HG03097 (cell line): ENCODE data around the gene SDK2.
"Not testable (repeated sequence)": the region's sequence is repeated elsewhere in the genome, so short reads cannot be mapped to it uniquely, and the experiment has no call there.

Source experiments
- ATAC-seq: cut with Tn5 transposase; IDR thresholded peaks from one replicate; pipeline ENCODE4 v1.9.1; 2021; ENCODE audit not compliant: unreplicated experiment, low FRiP score

The SDK2 gene

GRCh38 chr17:73313526-73314127, 330.6 kb downstream of the SDK2 start:
- ATAC-seq: no peak

GRCh38 chr17:73312887-73313286, 331.4 kb downstream of the SDK2 start:
- ATAC-seq: not testable (repeated sequence)

- peak; percentile 85 for ATAC-seq
Measured at GRCh38 chr17:73311781-73312641, 332.2 kb downstream of the SDK2 start, which contains the start of gene CDC42EP4. Gene CDC42EP4, minus strand, starts transcription at chr17:73312001. Its CDS starts 25,501 bp downstream, at chr17:73286500.

DNA sequence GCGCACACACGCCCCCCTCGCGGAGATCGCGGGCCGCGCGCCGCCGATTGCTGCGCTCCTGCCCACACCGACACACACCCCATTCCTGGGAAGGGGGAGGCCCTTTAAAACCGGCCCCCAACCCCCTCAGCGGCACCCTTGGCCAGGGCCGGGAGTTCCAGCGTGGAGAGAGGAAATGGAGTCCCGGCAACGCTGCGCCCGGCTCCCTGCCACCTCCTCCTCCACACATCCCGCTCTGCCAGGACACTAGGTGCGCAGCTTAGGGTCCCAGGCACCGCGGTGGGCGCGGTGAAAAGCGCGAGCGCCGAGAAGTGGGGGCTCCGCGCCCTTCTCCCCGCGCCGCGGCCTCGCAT, 332.8 kb downstream of the SDK2 start:
- ATAC-seq: peak; percentile 0

- ATAC-seq: no peak
Measured at GRCh38 chr17:73309727-73310596, 334.3 kb downstream of the SDK2 start.

DNA sequence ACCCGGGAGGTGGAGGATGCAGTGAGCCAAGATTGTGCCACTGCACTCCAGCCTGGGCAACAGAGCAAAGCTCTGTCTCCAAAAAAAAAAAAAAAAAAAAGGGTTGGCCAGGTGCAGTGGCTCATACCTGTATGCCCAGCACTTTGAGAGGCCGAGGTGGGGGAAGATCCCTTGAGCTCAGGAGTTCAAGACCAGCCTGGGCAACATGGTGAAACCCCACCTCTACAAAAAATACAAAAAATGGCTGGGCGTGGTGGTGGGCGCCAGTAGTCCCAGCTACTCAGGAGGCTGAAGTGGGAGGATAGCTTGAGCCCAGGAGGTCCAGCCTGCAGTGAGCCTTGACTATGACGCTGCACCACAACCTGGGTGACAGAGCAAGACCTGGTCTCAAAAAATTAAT, 335.3 kb downstream of the SDK2 start:
- not testable (repeated sequence) for ATAC-seq

GRCh38 chr17:73308017-73308823, 336.0 kb downstream of the SDK2 start:
- no peak for ATAC-seq

- ATAC-seq: no peak
Measured at GRCh38 chr17:73307130-73307529, 337.1 kb downstream of the SDK2 start.

- ATAC-seq: no peak
Measured at GRCh38 chr17:73305845-73306836, 338.1 kb downstream of the SDK2 start.

DNA sequence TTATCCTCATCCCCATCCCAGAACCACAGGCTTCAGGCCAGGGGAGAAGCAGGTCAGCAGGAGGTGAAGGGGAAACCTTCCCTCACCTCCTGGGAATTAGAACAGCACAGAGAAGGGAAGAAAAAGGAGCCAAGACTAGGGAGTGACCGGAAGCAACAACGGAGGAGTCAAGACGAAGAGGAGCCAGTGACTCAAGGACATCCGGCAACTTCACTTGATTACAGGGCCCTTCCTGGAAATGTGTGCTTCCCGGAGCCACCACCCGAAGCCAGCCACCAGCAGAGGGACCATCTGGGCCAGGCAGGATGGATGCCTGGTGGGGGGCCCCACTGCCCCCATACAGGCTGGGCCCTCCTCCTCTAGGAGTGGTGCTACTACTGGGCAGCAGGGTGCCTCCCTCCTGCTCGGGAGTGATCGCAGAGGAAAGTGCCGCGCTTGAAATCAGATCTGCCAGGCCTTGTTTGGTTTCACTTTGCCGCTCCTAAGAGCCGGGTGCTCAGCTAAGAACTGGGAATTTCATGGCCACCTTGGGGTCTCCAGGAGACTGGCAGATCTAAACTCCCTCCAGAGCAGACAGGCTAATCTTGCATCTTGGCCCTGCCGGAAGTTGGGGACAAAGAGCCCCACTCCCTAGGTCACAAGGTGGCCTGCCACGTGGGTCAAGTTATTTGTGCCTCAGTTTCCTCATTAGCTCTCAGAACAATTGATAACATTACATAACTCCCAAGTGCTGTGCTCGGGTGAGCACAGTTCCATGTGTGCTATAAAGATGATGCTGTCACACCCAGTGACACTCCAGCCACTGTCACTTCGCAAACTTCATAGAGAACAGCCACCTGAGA, 339.1 kb downstream of the SDK2 start:
- no peak for ATAC-seq

DNA sequence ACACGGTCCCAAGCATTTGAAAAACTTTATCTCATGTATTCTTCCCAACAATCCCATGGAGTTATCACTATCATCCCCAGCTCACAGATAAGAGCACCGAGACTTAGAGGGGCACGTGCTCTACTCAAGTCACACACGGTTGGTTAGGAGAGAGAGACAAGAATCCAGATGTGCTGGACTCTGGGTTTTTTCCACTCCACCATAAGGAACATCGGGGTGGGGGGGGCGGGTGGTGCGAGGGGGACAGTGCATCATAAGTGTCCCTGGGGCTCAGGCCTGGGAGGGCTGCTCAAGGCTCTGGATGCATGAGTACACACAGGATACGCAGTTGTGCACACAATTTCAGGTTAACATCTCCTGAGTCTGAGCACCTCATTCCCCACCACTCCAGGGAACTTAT, 339.8 kb downstream of the SDK2 start:
- ATAC-seq: no peak

DNA sequence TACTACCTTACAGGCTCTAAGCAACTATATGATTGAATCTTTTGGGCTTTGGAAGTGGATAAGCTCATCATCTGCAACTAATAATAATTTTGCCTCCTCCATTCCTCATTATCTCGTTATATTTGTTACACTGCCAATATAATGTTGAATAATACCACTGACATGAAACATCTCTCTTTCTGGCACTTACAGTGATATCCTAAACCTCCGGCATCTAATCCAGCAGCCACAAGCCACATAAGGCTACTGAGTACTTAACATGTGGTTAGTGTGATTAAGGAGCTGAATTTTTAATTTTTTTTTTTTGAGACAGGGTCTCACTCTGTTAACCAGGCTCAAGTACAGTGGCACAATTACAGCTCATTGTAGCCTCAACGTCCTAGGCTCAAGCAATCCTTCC, 342.1 kb downstream of the SDK2 start:
- ATAC-seq: no peak

DNA sequence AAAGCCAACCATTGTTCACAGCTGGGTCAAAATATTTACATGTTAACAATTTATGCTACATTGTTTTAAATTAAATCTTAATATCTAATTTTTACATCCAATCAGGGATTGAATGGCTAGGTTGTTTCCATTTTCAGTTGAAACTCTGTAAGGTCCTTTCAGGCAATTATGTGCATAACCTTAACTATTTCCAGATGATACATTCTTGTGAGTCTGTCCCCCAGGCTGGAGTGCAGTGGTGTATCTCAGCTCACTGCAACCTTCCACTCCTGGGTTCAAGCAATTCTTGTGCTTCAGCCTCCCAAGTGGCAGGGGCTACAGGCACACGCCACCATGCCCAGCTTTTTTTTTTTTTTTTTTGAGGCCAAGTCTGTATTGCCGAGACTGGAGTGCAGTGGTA, 342.9 kb downstream of the SDK2 start:
- ATAC-seq: no peak

DNA sequence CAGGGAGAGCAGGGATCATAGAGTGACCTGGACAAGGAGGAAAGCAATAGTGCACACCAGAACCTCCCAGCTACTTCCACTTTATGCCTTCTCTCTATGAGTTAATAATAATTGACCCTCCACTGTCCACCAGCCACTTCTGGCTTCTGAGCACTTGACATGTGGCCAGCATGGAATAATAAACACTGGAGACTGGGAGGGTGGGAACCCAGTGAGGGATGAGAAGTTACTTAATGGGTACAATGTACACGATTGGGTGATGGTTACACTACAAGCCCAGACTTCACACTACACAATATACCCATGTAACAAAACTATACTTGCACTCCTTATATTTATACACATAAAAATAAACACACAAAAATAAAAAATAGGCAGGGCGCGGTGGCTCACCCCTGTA, 343.9 kb downstream of the SDK2 start:
- ATAC-seq: no peak

GRCh38 chr17:73297934-73298861, 346.0 kb downstream of the SDK2 start:
- ATAC-seq: no peak

DNA sequence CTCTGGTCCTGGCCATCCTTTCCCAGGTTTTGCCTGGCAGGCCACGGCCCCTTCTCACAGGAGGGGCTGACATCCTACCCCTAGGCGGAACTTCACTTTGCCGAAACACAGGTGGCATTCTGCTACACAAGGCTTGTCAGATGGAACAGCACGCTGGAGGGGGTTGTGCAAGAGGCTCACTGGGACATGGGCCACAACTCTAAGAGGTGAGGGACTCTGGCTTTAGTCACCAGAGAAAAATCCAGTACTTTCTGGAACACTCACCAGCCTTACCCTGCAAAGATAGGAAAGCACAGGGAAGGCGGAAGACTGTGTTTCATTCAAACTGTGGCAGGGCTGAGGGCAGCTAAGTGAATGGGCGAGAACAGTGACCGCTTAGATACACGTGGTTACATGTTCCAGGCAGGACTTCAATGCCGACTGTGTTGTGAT, 350.7 kb downstream of the SDK2 start:
- ATAC-seq: no peak

DNA sequence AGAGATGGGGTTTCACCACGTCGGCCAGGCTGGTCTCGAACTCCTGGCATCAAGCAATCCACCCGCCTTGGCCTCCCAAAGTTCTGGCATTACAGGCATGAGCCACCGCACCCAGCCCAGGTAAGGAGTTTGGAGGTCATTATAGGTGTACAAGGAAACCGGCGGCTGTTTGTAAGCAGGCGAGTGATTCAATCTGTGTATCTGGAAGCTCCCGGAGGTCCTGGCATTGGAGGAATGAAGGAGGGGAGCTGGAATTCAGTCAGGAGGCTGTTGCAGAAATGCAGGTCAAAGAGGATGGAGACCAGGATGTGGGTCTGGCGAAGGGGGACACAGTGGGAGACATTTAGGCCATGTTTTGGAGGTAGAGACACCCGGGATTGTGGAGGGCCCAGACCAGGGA, 351.2 kb downstream of the SDK2 start:
- ATAC-seq: no peak
